Stimulated activated CD4-positive, alpha-beta T cell treated with anti-CD3 and anti-CD28 coated beads, Interleukin-2, amount 100 ng/mL, for 48 hours (primary cell): ENCODE measurements around the gene CLEC16A.
"Not testable (repeated sequence)": the region's sequence is repeated elsewhere in the genome, so short reads cannot be mapped to it uniquely, and the experiment has no call there.

Source experiments
- DNase-seq, 2 donors: peaks; one replicate each; pipeline ENCODE4 v3.0.0-alpha.2; 2020

CLEC16A gene

DNA sequence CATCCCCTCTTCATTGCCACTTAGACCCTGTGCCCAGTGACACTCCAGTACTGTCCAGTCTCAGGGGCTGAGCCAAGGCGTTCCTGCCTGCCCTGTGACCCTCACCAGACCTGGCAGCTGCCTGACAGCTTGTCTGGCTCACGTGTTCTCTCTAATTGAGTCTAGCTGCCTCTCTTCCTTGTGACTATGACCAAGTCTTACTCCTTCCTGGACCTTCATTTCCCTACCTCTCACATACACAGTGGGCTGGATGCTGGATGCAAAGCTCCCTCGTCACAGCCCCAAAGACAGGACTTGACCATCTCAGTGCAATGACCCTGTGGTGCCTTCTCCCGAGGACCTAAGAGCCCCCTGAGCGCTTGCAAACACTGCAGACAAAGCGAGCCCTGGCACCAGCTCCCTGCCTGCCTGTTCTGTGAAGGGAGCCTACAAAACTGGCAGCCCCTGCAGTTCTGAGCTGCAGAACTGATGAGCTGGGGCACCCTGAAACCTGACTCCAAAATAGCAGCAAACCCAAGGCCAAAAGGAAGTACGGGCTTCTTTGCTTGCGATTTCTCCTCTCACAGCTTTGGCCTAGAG lies 3.8 kb upstream of the CLEC16A start:
- DNase-seq: no peak

DNA sequence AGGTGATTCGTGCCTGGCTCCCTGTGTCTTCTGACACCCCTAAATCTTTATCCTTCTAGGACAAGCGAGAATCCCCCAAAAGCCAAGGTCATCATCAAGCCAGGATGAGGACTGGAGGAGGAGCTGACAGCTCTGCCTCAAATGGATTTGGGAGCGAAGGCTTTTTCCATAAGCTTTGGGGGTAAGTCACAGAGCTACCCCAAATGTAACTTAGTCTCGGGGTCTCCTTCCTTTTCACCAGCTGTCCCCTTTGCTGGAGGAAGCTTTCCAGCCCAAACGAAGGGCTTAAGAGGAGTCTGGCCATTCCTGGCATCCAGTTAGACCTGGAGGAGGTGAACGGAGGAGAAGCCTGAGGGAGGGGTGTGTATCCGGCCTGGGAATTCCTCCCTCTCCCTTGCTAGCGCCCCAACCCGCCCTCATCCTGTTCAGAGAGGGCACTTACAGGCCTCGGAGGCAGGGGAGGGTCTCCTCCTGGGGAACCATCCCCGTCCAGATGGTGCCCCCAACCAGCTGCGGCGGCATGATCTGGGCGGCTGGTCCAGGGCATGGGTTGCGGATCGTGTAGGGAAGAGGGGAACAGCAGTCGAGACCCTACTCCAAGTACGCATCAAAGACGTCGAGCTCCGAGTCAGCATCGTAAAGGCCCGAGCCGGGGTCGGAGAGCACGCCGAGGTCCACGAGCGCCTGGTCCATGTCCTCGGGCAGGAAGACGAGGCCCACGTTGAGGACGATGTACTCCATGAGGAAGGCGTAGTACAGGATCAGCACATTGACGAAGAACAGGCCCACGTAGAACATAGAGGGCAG lies 3.0 kb upstream of the CLEC16A start:
- DNase-seq: no peak

DNA sequence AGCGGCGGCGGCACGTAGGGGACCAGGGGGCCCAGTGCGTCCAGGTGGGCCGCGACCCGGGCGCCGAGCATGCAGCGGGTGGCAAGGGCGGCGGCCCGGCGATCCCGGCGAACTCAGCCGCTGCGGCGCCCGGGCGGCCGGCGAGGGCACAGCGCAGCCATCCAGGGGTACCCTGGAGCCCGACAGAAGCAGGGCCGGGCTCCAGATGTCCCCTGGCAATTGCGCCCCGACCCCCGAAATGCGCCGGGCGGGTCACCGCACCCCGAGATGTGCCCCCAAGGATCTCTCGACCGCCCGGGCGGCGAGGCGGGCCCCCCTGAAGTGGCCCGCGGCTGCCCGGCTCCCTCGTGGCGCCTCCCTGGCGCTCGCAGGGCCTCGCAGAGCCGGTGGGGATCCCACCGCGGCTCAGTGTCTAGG lies 2.4 kb upstream of the CLEC16A start:
- not testable (repeated sequence) for DNase-seq

DNA sequence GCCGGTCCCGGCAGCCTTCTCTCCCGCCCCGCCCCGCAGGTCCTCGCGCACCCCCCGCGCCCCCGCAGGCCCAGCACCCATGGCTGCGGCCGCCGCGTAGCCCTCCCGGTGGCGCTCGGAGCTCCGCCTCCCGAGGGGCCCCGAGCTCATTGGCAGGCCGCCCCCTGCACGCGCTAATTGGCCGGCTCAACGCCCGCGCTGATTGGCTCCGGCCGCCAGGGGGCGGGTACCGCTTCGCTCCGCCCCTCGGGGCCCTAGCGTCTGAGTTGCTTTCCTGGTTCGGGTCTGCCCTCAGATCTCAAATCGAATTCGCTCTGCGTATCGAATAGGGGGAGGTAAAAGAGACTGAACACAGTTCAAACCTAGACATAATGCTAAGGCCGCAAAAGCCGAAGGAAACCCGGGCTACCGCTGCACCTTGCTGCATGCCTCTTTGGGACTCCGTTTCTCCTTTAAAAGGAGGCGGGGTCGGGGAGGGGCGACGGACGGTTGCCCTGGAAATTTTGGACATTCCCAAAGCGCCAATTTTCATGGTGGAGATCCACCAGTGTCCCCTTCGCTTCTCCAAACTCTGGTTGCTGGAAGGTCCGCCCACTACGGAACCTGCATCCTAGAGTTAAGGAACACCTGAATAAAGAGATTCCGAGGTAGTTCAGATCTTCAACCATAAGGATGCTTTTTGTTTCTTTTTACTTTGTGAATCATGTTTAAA lies 1.9 kb upstream of the CLEC16A start, which contains the start of gene DEXI:
Gene DEXI, minus strand, starts transcription at position 117 of the 712 bp plus-strand sequence. CDS start 463 bp downstream, outside the sequence.
- peak; percentile 93 to 94 for DNase-seq

DNA sequence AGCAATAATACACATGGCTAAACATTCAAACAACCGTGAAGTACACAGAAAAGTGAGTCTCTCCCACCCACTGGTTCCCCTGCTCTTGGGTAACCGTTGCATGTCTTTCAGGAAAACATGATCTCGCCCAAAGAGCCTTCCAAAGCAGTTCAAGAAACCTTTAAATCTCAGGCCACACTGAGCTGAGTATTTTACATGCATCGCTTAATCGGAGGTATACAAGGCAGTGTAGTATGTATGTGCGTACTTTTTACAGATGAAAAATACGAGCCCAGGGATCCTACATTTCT lies 1.4 kb upstream of the CLEC16A start:
- no peak for DNase-seq

DNA sequence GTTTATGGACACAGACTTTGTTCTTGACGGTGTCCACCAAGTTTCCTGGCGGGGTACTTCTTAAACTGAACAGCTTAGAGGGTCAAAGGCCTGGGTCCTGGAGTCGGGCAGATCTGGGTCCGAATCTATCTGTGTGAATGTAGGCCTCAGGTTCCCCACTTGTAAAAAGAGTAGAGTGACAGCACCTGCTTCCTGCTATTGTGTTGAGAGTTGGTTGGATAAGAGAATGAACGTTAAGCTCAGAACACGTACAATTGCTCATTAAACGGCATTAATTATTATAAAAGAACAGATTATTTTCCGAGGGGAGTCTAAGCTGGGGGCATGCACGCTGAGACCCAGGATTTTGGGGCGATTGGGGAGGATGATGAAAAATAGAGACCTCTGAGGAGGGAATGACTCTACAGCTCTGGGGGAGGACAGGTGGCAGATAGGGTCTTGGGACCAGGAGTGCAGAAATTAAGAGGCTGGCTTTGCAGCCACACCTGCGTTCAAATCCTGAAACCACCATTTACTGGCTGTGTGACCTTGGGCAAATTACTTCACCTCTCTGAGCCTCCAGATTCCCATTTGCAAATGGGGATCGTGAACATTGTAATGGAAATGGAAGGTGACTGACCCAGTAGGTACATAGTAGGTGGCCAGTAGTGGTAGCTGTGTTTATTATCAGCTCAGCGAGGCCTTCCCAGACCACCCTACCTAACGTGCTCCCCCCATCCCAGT lies 862 bp downstream of the CLEC16A start:
- no peak for DNase-seq

DNA sequence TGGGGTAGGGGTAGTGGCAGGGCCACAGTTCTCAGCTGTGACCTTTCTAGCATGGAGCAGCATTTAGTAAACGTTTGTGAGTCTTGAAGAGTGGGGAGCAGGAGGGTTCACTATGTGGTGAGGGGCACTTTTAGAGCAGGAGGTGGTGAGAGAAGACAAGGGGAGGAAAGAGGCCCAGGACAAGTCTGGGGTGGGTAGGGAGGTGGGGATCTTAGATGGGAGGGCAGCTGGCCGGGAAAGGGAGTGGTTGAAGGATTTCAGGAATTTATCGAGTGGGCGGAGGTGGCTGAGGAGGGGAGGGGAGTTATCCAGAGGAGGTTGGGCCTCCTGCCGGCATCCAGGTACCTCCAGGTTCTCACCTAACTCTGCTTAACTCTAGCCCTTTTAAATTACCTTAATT lies 1.9 kb downstream of the CLEC16A start:
- DNase-seq: no peak

DNA sequence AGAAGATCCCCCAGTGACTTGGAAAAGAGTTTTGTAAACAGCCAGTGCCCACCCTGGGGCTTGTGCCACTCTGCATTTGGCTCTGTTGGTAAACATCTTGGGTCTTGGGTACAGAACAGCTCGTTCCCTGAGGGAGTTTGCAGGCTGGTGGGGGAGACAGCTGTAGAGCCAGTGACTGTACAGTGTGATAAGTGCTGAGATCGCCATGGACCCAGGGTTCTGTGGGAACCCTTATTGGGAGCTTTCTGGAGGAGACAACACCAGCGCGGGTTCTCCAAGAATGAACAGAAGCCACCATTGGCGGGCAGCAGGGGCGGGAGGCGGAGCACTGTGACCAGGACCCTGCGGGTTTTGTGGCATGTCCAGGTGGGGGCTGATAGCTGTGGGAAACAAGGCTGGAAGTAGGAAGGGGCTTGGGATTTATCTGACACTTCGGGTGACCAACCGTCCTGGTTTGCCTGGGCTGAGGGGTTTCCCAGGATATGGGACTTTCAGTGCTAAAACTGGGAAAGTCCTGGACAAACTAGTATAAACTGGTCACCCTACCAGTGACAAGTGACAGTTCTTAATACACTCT lies 2.9 kb downstream of the CLEC16A start:
- DNase-seq: no peak

DNA sequence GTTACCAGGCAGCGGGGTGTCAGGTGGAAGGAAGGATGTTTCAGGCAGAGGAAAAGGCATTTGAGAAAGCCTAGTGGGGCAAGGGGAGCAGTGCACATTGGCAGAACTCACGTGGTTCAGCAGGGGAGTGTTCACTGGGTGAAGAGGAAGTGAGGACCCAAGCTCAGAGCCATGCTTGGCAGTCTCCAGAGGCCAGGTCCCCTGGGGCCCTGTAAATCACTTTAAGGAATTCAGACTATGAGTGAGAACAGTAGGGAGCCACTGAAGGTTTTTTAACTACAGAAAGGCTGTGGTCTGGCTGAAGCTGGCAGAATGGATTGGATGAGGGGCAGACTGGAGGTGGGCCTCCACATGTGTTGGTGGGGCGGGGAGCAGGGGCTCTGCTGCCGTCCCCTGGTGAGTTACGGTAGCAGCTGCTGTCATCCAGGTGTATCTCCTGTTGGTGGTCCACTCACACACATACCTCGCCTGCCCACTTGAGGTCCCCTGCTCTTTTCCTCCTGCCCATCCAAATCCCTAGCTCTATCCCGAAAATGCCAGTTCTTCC lies 5.1 kb downstream of the CLEC16A start:
- no peak for DNase-seq

DNA sequence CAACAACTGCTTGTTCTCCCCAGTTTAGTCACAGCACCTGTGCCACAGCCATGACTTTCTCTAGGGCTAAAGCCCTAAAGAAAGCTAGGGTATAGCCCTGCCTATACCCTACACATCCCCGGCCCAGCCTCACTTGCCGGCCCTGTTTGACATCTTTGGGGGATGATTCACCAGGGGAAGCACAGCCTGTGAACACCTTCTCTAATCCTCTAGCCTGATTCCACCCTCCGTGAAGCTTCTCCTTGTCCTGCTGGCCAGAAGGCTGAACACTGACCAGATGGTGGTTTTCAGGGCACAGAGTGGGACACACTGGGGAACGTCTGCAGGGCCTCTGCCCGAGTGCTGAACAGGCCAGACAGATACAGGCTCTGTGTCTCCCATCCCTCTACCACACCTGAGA lies 6.0 kb downstream of the CLEC16A start:
- DNase-seq: no peak

DNA sequence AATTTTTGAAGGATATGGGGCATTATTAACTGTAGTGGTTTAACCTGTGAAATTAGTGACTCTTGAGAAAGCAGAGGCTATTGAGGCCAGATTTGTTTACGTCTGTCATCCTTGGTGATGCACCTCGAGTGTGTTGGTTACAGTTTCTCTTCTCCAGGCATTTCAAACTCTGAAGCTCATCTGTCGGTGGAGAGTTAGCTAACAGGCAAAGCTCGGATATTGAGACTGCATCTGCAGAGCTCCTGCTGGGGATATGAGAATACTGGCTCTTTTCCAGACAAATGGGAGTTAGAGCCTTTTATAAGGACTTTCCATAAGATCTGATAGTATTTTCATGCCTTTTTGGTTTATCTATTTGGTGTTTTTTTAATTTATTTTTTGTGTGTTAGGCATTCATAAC lies 6.7 kb downstream of the CLEC16A start:
- no peak for DNase-seq

DNA sequence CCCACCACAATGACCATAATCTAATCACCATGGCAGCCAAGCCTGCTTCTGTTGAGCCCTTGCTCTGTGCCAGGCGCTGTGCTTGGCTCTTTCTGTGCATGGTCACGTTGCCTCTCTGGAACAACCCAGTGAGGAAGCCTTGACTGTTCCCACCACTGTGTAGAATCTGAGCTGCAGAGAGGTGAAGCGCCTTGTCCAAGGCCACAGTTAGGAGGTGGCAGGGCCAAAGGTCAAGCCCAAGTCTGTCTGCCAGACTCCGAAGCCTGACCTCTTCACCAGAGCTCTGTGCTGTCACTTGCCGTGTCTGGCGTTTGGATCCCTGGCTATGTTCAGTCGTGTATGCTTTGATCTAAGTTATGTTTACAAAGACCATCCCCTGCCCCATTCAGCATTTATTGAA lies 10.5 kb downstream of the CLEC16A start:
- no peak for DNase-seq

DNA sequence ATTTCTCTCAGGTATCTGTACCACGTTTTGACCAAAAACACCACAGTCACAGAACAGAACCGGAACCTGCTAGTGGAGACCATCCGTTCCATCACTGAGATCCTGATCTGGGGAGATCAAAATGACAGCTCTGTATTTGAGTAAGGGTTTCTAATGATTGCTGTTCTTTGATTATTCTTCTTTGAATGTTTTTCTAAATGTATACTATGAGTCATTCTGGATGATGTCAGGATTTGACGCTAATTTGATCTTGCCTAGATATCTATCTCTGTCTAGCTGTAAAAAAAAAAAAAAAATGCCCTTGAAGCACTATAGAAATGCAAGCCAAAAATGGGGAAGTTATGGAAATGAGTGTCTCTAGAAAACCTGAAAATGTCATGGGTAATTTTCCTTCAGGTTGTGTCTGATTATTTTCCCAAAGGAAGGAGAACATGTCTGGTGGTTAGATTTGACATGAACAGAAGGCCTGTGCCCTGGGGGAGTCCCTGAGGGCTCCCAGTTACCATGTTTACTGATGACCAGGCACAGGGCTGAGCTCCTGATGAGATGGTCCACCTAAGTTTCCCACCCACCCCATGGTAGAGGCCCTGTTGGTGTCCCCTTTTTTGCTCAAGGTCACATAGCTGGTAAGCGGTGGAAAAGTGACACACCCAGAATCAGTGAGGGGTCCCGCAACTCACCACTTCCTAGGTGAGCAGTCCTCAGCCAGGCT lies 13.6 kb downstream of the CLEC16A start:
- no peak for DNase-seq

DNA sequence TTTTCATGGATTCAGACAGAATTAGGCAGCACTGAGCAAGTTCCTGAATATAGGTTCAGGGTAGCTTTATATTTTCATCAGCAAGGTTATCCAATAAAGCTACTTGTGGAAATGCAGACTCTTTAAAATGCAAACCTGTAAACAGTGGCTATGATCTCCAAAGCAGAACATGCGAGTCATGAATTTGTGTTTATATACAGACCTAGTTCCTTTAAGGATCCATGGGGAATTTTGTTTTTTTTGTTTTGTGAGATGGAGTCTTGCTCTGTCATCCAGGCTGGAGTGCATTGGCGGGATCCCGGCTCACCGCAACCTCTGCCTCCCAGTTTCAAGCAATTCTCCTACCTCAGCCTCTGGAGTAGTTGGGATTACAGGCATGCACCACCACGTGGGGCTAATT lies 14.8 kb downstream of the CLEC16A start:
- DNase-seq: no peak

DNA sequence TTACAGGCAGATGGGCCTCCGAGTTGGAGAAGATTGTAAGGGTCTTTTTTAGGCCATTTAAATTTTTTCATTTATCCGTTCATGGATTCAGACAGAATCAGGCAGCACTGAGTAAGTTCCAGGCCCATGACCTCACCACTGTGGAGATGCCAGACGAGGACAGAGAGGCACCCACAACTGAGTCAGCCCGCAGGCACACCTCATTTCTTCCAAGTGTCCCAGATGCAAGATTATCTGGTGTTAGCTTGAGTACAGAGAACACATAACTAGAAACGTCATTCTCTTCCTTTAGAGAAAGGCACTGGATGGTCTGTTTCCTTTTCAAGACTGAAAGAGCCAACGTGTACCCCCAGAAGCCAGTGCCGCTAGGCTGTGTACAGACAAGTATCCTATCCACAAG lies 16.9 kb downstream of the CLEC16A start:
- DNase-seq: no peak

DNA sequence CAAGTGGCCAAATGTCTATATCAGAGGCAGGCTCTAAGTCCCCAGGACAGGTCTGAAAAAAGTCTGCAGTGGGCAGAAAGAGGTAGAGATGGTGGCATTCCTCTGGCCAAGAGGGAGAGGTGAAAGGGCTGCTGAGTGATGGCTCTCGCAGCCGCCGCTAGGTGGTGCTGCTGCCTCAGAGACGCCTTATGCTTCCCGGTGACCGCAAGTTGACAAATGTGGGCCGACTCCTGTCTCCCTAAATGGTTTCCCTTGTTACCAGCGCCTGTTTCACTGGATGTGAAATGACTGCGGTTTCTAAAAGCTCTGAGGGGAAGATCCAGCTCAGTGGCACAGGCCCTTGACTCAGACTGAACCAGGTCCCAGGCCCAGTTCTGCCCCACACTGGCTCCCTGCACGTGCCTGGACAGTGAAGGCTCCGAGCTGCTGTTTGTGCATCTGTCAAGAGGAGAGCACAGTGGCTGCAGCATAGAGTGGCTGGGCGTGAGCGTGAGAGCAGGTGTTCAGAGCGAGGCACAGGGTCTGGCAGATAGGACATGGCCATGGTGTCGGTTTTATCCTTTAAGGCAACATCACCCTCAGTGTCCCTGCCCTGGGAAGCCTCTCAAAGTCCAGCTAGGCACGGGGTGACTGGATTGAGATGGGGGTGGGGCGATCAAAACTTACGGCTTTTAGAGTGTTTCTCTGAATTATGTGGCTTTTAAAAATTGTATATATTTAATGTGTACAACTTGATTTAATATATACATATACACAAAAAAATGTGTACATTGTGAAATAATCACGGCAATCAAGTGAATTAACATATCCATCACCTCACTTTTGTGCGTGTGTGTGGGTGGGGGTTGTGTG lies 19.9 kb downstream of the CLEC16A start:
- DNase-seq: peak; percentile 87 to 88

DNA sequence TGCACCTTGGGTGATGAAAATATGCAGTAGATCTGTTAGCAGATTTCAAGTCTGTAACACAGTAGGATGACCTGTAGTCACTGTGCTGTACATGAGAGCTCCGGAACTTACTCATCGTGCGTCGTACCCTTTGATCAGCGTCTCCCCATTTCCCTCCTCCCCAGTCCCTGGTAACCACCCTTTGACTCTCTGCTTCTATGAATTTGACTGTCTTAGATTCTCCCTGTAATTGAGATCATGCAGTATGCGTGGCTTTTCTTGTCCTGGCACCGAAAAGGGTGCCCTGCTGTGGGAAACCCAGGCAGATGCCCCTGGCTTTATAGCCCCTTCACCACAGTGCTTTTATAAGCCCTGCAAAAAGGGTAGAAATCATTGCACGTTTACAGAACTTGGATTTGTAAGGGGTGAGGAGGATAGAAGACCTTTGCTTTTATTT lies 20.5 kb downstream of the CLEC16A start:
- peak; percentile 54 to 61 for DNase-seq

DNA sequence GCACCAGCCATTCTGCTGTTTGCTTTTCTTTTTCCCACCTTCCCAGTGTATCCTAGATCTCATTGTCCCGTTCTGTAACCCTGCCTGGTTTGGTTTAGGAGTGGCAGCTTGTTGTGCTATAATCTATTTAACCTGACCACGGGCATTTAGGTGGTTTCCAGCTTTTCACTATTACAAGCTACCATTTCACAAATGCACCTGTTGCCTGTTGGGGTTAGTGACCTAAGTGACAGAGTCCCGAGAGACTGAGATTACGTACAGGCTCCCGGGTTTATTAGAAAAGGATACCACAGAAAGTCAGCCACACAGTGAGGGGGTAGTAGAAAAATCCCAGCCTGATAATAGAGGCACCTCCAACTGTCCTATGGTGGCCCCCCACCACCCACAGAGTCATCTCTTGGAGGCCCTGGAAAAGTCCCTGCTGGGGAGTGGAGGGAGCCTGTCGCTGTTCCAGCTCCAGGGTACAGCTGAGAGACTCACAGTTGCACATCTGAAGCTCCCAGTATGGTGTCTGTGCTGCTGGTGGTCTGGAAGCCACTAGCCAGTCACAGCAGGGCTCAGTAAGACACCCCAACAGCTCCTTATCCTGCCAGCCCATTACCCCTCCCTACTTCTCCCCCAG lies 21.2 kb downstream of the CLEC16A start:
- DNase-seq: no peak

DNA sequence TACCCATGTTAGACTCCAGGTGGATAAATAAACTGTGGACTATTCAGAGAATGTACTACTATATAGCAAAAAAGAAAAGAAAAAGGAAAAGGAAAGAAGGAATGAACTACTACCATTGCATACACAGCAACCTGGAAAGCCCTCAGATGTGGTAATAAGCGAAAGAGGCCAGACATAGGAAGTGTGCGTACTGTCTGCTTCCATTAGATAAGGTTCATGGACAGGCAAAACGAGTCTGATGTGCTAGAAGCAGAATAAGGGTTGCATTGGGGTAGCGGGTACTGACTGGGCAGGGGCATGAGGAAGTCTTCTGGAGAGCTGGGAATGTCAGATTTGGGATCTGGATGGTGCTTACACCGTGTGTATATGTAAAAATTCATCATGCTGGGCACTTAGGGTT lies 21.8 kb downstream of the CLEC16A start:
- no peak for DNase-seq

DNA sequence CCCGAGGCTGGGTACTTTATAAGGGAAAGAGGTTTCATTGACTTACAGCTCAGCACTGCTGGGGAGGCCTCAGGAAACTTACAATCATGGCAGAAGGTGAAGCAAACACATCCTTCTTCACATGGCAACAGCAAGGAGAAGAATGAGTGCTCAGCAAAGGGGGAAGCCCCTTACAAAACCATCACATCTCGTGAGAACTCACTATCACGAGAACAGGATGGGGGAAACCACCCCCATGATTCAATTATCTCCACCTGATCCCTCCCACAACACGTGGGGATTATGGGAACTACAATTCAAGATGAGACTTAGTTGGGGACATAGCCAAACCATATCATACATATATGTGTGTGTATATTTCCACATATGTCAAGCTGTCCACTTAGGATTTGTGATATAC lies 22.2 kb downstream of the CLEC16A start:
- not testable (repeated sequence) for DNase-seq

DNA sequence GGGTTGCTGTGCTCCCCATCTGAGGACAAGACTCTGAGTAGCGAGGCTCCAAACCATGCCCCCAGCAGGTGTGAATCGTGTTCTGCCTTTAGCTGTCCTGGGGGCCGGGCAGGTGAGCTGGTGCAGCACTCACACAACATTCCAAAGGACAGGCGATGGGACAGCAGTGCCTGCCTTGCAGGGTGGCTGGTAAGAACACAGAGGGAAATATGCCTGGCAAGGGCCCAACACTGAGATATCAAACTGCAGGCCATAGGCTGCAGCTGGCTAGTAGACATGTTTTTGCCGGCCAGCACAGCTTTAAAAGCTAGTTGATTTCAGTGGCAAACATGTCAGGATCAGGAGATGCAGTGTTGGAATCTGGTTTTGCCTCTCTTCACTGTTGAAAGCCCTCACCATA lies 23.6 kb downstream of the CLEC16A start:
- no peak for DNase-seq
